BJ (cell line): Measurements from ENCODE around the gene U2AF2. TPM values are rescaled to one million over a fixed set of nuclear protein-coding genes. Genes with fewer than 3 reads are reported as not detected.

Experiments
- CTCF ChIA-PET: fragments of 350-600 bp; formaldehyde crosslinking; extraction: SDS; loops from one replicate; lab custom pipeline; 2021; ENCODE audit warnings: antibody characterized with exemption, inconsistent platforms; lab: Yijun Ruan, JAX
- POLR2A ChIA-PET: fragments of 300-600 bp; sonication (Branson Sonifier 250); formaldehyde crosslinking; extraction: SDS; loops from one replicate; lab custom pipeline; 2021; ENCODE audit warnings: antibody characterized with exemption; lab: Charles Lee
- DNase-seq: peaks from one replicate; pipeline ENCODE4 v3.0.0-alpha.2; 2011; ENCODE audit warnings: low read depth
- H3K27me3 ChIP-seq: 2 replicates; pipeline ENCODE4 v1.6.0; 2011; ENCODE audit warnings: low read length; ENCODE audit not compliant: control insufficient read depth, insufficient read depth
- H3K36me3 ChIP-seq: 2 replicates; pipeline ENCODE4 v1.5.1; 2011; ENCODE audit warnings: low read length; ENCODE audit not compliant: control insufficient read depth, insufficient read depth
- H3K4me3 ChIP-seq: 2 replicates; pipeline ENCODE4 v1.5.1; 2011; ENCODE audit warnings: low read depth, mild to moderate bottlenecking, control low read depth, low read length
- CTCF ChIP-seq: IDR thresholded peaks from 2 replicates; pipeline ENCODE4 v1.5.1; 2011; ENCODE audit warnings: low read depth, mild to moderate bottlenecking, control low read depth, inconsistent platforms, low read length, moderate library complexity; ENCODE audit not compliant: insufficient read depth
- polyA plus RNA-seq: library from polyadenylated mRNA; depleted of rRNA; stranded (reverse); fragments of >200 nt; gene quantifications from 2 replicates; pipeline ENCODE4 v1.2.3, GENCODE V29; 2011

The U2AF2 gene
- polyA plus RNA-seq, 1 experiment = 170 TPM

- peaks cover 52% of the 10 kb centered on the region for H3K36me3 ChIP-seq
- ChIA-PET POLR2A (no interaction called here), CTCF (interaction anchor here (1.1 kb wide), 1 partner anchor 9 kb away, joined by 4 read pairs; no protein-coding TSS in a partner anchor)
- no peak for DNase-seq
- TF ChIP-seq CTCF = no peak
- H3K27me3 ChIP-seq = no peaks in the 10 kb centered on the region
- H3K4me3 ChIP-seq = no peak overlapping the region
Observed at GRCh38 chr19:55661826-55662225, 7.0 kb downstream of the U2AF2 start.

- no peak for DNase-seq
- H3K36me3 ChIP-seq = peaks cover 65% of the 10 kb centered on the region
- ChIA-PET POLR2A (no interaction called here), CTCF (interaction anchor here (2.7 kb wide), 1 partner anchor 10 kb away, joined by 13 read pairs; the partner anchor contains the start of gene U2AF2)
- no peak for TF ChIP-seq CTCF
- no peaks in the 10 kb centered on the region for H3K27me3 ChIP-seq
- no peak overlapping the region for H3K4me3 ChIP-seq
Observed at GRCh38 chr19:55663846-55664536, 9.2 kb downstream of the U2AF2 start.

- ChIA-PET CTCF (interaction anchor here (1.6 kb wide), 1 partner anchor 12 kb away, joined by 4 read pairs; no protein-coding TSS in a partner anchor), POLR2A (no interaction called here)
- no peaks in the 10 kb centered on the region for H3K27me3 ChIP-seq
- no peak for TF ChIP-seq CTCF
- H3K36me3 ChIP-seq = peaks cover 64% of the 10 kb centered on the region
- no peak for DNase-seq
- H3K4me3 ChIP-seq = no peak overlapping the region
Observed at GRCh38 chr19:55666343-55667005, 11.6 kb downstream of the U2AF2 start.

- Histone ChIP-seq H3K4me3 (no peak overlapping the region), H3K36me3 (peaks cover 60% of the 10 kb centered on the region), H3K27me3 (no peaks in the 10 kb centered on the region)
- DNase-seq = no peak
- no peak for TF ChIP-seq CTCF
- ChIA-PET CTCF (interaction anchor here (1.6 kb wide), 1 partner anchor 13 kb away, joined by 4 read pairs; no protein-coding TSS in a partner anchor), POLR2A (no interaction called here)
Observed at GRCh38 chr19:55667006-55667381, 12.2 kb downstream of the U2AF2 start.

- DNase-seq = no peak
- Histone ChIP-seq H3K27me3 (no peaks in the 10 kb centered on the region), H3K36me3 (peaks cover 56% of the 10 kb centered on the region), H3K4me3 (no peak overlapping the region)
- no peak for TF ChIP-seq CTCF
- CTCF ChIA-PET = interaction anchor here (0.9 to 1.6 kb wide), 2 partner anchors 13 kb away, joined by 3 to 4 read pairs; partner anchors contain the start of gene U2AF2
- POLR2A ChIA-PET = no interaction called here
Observed at GRCh38 chr19:55667511-55667910, 12.7 kb downstream of the U2AF2 start.
